H1 (cell line): ENCODE results near the gene DNAJC10. TPM values are rescaled to one million over a fixed set of nuclear protein-coding genes. Genes with fewer than 3 reads are reported as not detected.

ENCODE experiments used
- CTCF ChIA-PET: fragments of 300-600 bp; sonication (Branson Sonifier 250); formaldehyde crosslinking; loops from one replicate; lab custom pipeline; 2021; ENCODE audit not compliant: partially characterized antibody; lab: Charles Lee
- POLR2A ChIA-PET: fragments of 300-600 bp; sonication (Branson Sonifier 250); formaldehyde crosslinking; loops from one replicate; lab custom pipeline; 2021; ENCODE audit warnings: inconsistent platforms; ENCODE audit not compliant: partially characterized antibody; lab: Charles Lee
- DNase-seq, 2 experiments: peaks; one replicate each; pipeline versions ENCODE4 v3.0.0 to v3.0.0-alpha.2; 2010 to 2022; ENCODE audit warnings: low spot score in 2 of 2, low read depth in 1 of 2, mixed read lengths in 1 of 2
- FAIRE-seq: peaks from 2 replicates; lab custom pipeline; 2011; peaks lifted over from hg19 to GRCh38; lab: Jason Lieb, UNC
- H2AFZ ChIP-seq: 2 replicates; pipeline ENCODE4 v1.8.1; 2012; ENCODE audit warnings: low read length, inconsistent platforms
- H2AK5ac ChIP-seq: 2 replicates; pipeline ENCODE4 v1.6.1; 2013; ENCODE audit warnings: low read depth, low read length
- H2BK120ac ChIP-seq: replicated peaks from 2 replicates; pipeline ENCODE3; 2013; ENCODE audit warnings: low read depth, low read length, inconsistent platforms
- H2BK12ac ChIP-seq: 2 replicates; pipeline ENCODE4 v1.6.1; 2013; ENCODE audit warnings: low read depth, low read length
- H2BK15ac ChIP-seq: 2 replicates; pipeline ENCODE4 v1.6.1; 2013; ENCODE audit warnings: low read length
- H2BK20ac ChIP-seq: 2 replicates; pipeline ENCODE4 v1.6.1; 2013; ENCODE audit warnings: low read length
- H2BK5ac ChIP-seq: 2 replicates; pipeline ENCODE4 v1.6.1; 2013; ENCODE audit warnings: low read depth, low read length
- H3K14ac ChIP-seq: 2 replicates; pipeline ENCODE4 v1.6.1; 2013; ENCODE audit warnings: inconsistent platforms; ENCODE audit not compliant: insufficient read length
- H3K18ac ChIP-seq: 2 replicates; pipeline ENCODE4 v1.6.1; 2013; ENCODE audit warnings: low read length; ENCODE audit errors: extremely low read depth
- H3K23ac ChIP-seq: 2 replicates; pipeline ENCODE4 v1.6.1; 2013; ENCODE audit warnings: inconsistent platforms; ENCODE audit not compliant: insufficient read length
- H3K23me2 ChIP-seq: 2 replicates; pipeline ENCODE4 v1.6.1; 2013; ENCODE audit warnings: low read depth, low read length
- H3K27ac ChIP-seq: 2 replicates; pipeline ENCODE4 v1.6.1; 2011; ENCODE audit warnings: low read depth, low read length, inconsistent platforms
- H3K27me3 ChIP-seq, 4 experiments: replicated peaks in 1 of 4; 1 replicate in 1 of 4; 2 replicates in 3 of 4; pipeline versions ENCODE4 v1.6.1 to v1.8.1; 2011 to 2013; ENCODE audit warnings: low read length in 3 of 4, mild to moderate bottlenecking in 3 of 4, inconsistent platforms in 2 of 4, mixed read lengths in 2 of 4, moderate library complexity in 1 of 4; ENCODE audit not compliant: control insufficient read depth in 3 of 4, insufficient read depth in 3 of 4; ENCODE audit errors: extremely low read depth in 1 of 4
- H3K36me3 ChIP-seq, 4 experiments: 2 replicates each; pipeline versions ENCODE4 v1.6.1 to v1.8.1; 2011 to 2013; ENCODE audit warnings: mild to moderate bottlenecking in 4 of 4, low read length in 3 of 4, moderate library complexity in 2 of 4, control low read depth in 1 of 4, inconsistent platforms in 1 of 4; ENCODE audit not compliant: insufficient read depth in 4 of 4, control insufficient read depth in 2 of 4
- H3K4ac ChIP-seq: replicated peaks from 2 replicates; pipeline ENCODE3; 2013; ENCODE audit warnings: low read length, low read depth, mixed read lengths, inconsistent platforms; ENCODE audit not compliant: insufficient read length
- H3K4me1 ChIP-seq, 4 experiments: replicated peaks in 1 of 4; 1 replicate in 1 of 4; 2 replicates in 3 of 4; pipeline versions ENCODE4 v1.6.1 to v1.8.1; 2011 to 2013; ENCODE audit warnings: low read length in 3 of 4, inconsistent platforms in 2 of 4, mixed read lengths in 1 of 4; ENCODE audit not compliant: insufficient read depth in 4 of 4, control insufficient read depth in 3 of 4
- H3K4me2 ChIP-seq, 2 experiments: 2 replicates each; pipeline versions ENCODE4 v1.6.1 to v1.8.1; 2011 to 2013; ENCODE audit warnings: low read depth in 2 of 2, low read length in 2 of 2, control low read depth in 1 of 2, inconsistent platforms in 1 of 2, mild to moderate bottlenecking in 1 of 2; ENCODE audit not compliant: insufficient read depth in 1 of 2
- H3K4me3 ChIP-seq, 4 experiments: fragments of 200-600, 300-600 bp in 1 of 4; sonication (generic), shearing (Covaris generic), sonication (Bioruptor Twin) in 1 of 4; 2 replicates each; pipeline versions ENCODE4 v1.5.1 to v1.8.1; 2011 to 2016; ENCODE audit warnings: low read length in 4 of 4, low read depth in 3 of 4, control low read depth in 2 of 4, inconsistent platforms in 2 of 4, mild to moderate bottlenecking in 2 of 4, mixed read lengths in 1 of 4, moderate library complexity in 1 of 4; ENCODE audit not compliant: insufficient read depth in 2 of 4; ENCODE audit errors: extremely low read depth in 1 of 4
- H3K56ac ChIP-seq: replicated peaks from 2 replicates; pipeline ENCODE3; 2013; ENCODE audit warnings: low read depth, mild to moderate bottlenecking, mixed read lengths, low read length, inconsistent platforms; ENCODE audit not compliant: insufficient read length
- H3K79me1 ChIP-seq: 2 replicates; pipeline ENCODE4 v1.6.1; 2013; ENCODE audit warnings: low read depth, low read length, control low read depth
- H3K79me2 ChIP-seq, 2 experiments: 2 replicates each; pipeline versions ENCODE4 v1.6.1 to v1.8.1; 2012 to 2013; ENCODE audit warnings: low read length in 2 of 2, mild to moderate bottlenecking in 2 of 2, inconsistent platforms in 1 of 2; ENCODE audit not compliant: insufficient read depth in 2 of 2, control insufficient read depth in 1 of 2
- H3K9ac ChIP-seq, 4 experiments: replicated peaks in 1 of 4; 1 replicate in 1 of 4; 2 replicates in 3 of 4; pipeline versions ENCODE4 v1.6.1 to v1.8.1; 2011 to 2013; ENCODE audit warnings: low read depth in 3 of 4, low read length in 3 of 4, control low read depth in 2 of 4, mild to moderate bottlenecking in 2 of 4, moderate library complexity in 2 of 4, inconsistent platforms in 1 of 4; ENCODE audit errors: extremely low read depth in 1 of 4
- H3K9me3 ChIP-seq, 2 experiments: 2 replicates each; pipeline versions ENCODE4 v1.6.1 to v1.8.1; 2012 to 2013; ENCODE audit warnings: mild to moderate bottlenecking in 2 of 2, moderate library complexity in 2 of 2, control low read depth in 1 of 2, inconsistent platforms in 1 of 2, low read depth in 1 of 2, low read length in 1 of 2, mixed read lengths in 1 of 2; ENCODE audit not compliant: insufficient read depth in 2 of 2
- H4K20me1 ChIP-seq, 2 experiments: replicated peaks in 1 of 2; 2 replicates each; pipeline versions ENCODE3 to v1.8.1; 2011 to 2013; ENCODE audit warnings: inconsistent platforms in 2 of 2, low read length in 2 of 2, mild to moderate bottlenecking in 1 of 2; ENCODE audit not compliant: insufficient read depth in 2 of 2, control insufficient read depth in 1 of 2
- H4K5ac ChIP-seq: 2 replicates; pipeline ENCODE4 v1.6.1; 2013; ENCODE audit warnings: low read length, low read depth, mixed read lengths, inconsistent platforms; ENCODE audit not compliant: insufficient read length
- H4K8ac ChIP-seq: 2 replicates; pipeline ENCODE4 v1.8.0; 2013; ENCODE audit warnings: mild to moderate bottlenecking, moderate library complexity, low read length, inconsistent platforms; ENCODE audit not compliant: insufficient read depth; ENCODE audit errors: extremely low read depth
- H4K91ac ChIP-seq: replicated peaks from 2 replicates; pipeline ENCODE3; 2013; ENCODE audit warnings: low read length, mixed read lengths, inconsistent platforms; ENCODE audit not compliant: insufficient read length
- ATF3 ChIP-seq: IDR thresholded peaks from 2 replicates; pipeline ENCODE4 v1.6.1; 2011; ENCODE audit warnings: low read depth, mild to moderate bottlenecking, low read length; ENCODE audit not compliant: insufficient read depth
- BCL11A ChIP-seq, 2 experiments: IDR thresholded peaks; one replicate each; pipeline ENCODE4 v1.6.1; 2011; ENCODE audit warnings: low read depth in 2 of 2, low read length in 2 of 2, mild to moderate bottlenecking in 2 of 2
- BRCA1 ChIP-seq: IDR thresholded peaks from 2 replicates; pipeline ENCODE4 v1.6.1; 2012; ENCODE audit warnings: low read depth, low read length, improper control_type of control experiment
- CTBP2 ChIP-seq: IDR thresholded peaks from 2 replicates; pipeline ENCODE4 v1.7.0; 2011; ENCODE audit warnings: borderline replicate concordance, mild to moderate bottlenecking, moderate library complexity, mixed read lengths, low read length; ENCODE audit not compliant: insufficient read depth, insufficient read length
- EP300 ChIP-seq, 2 experiments: IDR thresholded peaks; 1 replicate in 1 of 2; 2 replicates in 1 of 2; pipeline ENCODE4 v1.6.1; 2011 to 2012; ENCODE audit warnings: low read depth in 2 of 2, low read length in 2 of 2, mild to moderate bottlenecking in 2 of 2, borderline replicate concordance in 1 of 2, inconsistent platforms in 1 of 2, moderate library complexity in 1 of 2
- HDAC2 ChIP-seq, 2 experiments: fragments of 300-600 bp in 1 of 2; sonication (generic) in 1 of 2; IDR thresholded peaks; 2 replicates each; pipeline ENCODE4 v1.6.1; 2011 to 2012; ENCODE audit warnings: low read depth in 2 of 2, low read length in 2 of 2, mild to moderate bottlenecking in 2 of 2, moderate library complexity in 2 of 2, borderline replicate concordance in 1 of 2, inconsistent platforms in 1 of 2
- MAX ChIP-seq: IDR thresholded peaks from 2 replicates; pipeline ENCODE4 v1.6.1; 2012; ENCODE audit warnings: inconsistent platforms
- SIX5 ChIP-seq: IDR thresholded peaks from 2 replicates; pipeline ENCODE4 v1.6.1; 2011; ENCODE audit warnings: mild to moderate bottlenecking, low read depth, low read length
- TAF7 ChIP-seq: optimal IDR thresholded peaks from 2 replicates; pipeline ENCODE3; 2011; ENCODE audit warnings: low read depth, mild to moderate bottlenecking, inconsistent platforms, low read length, moderate library complexity, borderline replicate concordance
- USF2 ChIP-seq: IDR thresholded peaks from 2 replicates; pipeline ENCODE4 v1.6.1; 2011; ENCODE audit warnings: low read length, improper control_type of control experiment
- WGBS, 2 experiments: shearing (Covaris generic) in 1 of 2; methylation state at CpG; one replicate each; pipeline versions ENCODE4 v1.1.6 to v1.1.7; 2013 to 2015; ENCODE audit warnings: low lambda C conversion rate in 2 of 2, mixed read lengths in 2 of 2, inconsistent platforms in 1 of 2, low coverage in 1 of 2, missing lambda C conversion rate in 1 of 2; ENCODE audit not compliant: insufficient replicate concordance in 2 of 2, insufficient coverage in 1 of 2, insufficient read length in 1 of 2; ENCODE audit errors: extremely low coverage in 1 of 2, missing lambda C conversion rate in 1 of 2; 5-methylcytosine and 5-hydroxymethylcytosine counted together
- polyA plus RNA-seq, 7 experiments: library from polyadenylated mRNA; depleted of rRNA in 3 of 7; stranded (reverse) in 5 of 7; unstranded in 2 of 7; fragments of >200 nt in 5 of 7; fragments of 200-250 nt in 2 of 7; gene quantifications; 1 replicate in 5 of 7; 2 replicates in 1 of 7; 4 replicates in 1 of 7; pipeline versions ENCODE4 v1.2.1 to v1.2.3, GENCODE V29; 2011 to 2013; ENCODE audit warnings: missing spikeins in 2 of 7, mixed read lengths in 2 of 7
- total RNA-seq: library from RNA; stranded (reverse); fragmentation: NEBNext Ultra II Directional; extraction: Animal tissue kit (Norgen Biotek cat#: 25700); gene quantifications from 2 replicates; pipeline ENCODE4 v1.2.1, GENCODE V29; 2021

The DNAJC10 gene
- total and polyA plus RNA-seq, 2 of the 8 experiments (the other 6 are each of a cell fraction or from before 2014, with no cell fraction given): 23.2 to 121 TPM

GRCh38 chr2:182705761-182706160 lies 10.3 kb upstream of the DNAJC10 start:
- DNase-seq: no peak
- POLR2A ChIA-PET: no interaction called here
- H3K27ac ChIP-seq: no peak overlapping the region
- H3K4ac ChIP-seq: no peak overlapping the region
- no peak overlapping the region for H3K4me2 ChIP-seq
- H4K5ac ChIP-seq: no peak overlapping the region
- no peaks in the 10 kb centered on the region for H3K9me3 ChIP-seq
- no peak overlapping the region for H3K23ac ChIP-seq
- H2AFZ ChIP-seq: no peak overlapping the region
- no peaks in the 10 kb centered on the region for H3K79me1 ChIP-seq
- H4K91ac ChIP-seq: no peak overlapping the region
- H2AK5ac ChIP-seq: no peak overlapping the region
- H3K36me3 ChIP-seq: no peaks in the 10 kb centered on the region
- H3K23me2 ChIP-seq: no peaks in the 10 kb centered on the region
- TF ChIP-seq EP300 (IDR thresholded peaks at IDR 0.05; ENCODE audit: borderline replicate concordance in 1 of 2, low read depth in 2 of 2, low read length in 2 of 2) (no peak), TAF7 (no peak), BCL11A (IDR thresholded peaks at IDR 0.05; ENCODE audit: low read depth in 2 of 2, low read length in 2 of 2) (no peak), CTBP2 (no peak), ATF3 (no peak), MAX (no peak), SIX5 (no peak), HDAC2 (IDR thresholded peaks at IDR 0.05; ENCODE audit: borderline replicate concordance in 1 of 2, low read depth in 2 of 2, low read length in 2 of 2) (no peak), BRCA1 (no peak), USF2 (no peak)
- TF ChIP-seq, all 59 proteins: peak for 0
- Histone ChIP-seq H3K56ac (no peak overlapping the region), H3K18ac (no peak overlapping the region), H2BK5ac (no peak overlapping the region), H3K9ac (no peak overlapping the region), H3K27me3 (no peaks in the 10 kb centered on the region), H3K4me1 (no peaks in the 10 kb centered on the region), H3K4me3 (no peak overlapping the region), H4K8ac (no peak overlapping the region), H2BK12ac (no peak overlapping the region), H3K79me2 (no peaks in the 10 kb centered on the region), H3K14ac (no peak overlapping the region), H2BK20ac (no peak overlapping the region), H2BK15ac (no peak overlapping the region), H4K20me1 (no peaks in the 10 kb centered on the region), H2BK120ac (no peak overlapping the region)
- 83% methylated on average over 1 of the region's 1 CpG; no CpG with 5 or more reads in 1 of the 2 experiments for WGBS, 2 experiments
- FAIRE-seq: no peak
- CTCF ChIA-PET: no interaction called here
